SKM-1 treated with dmso at 0.1 percent for 144 hours (cell line): Measurements from ENCODE around the gene NEDD1.

Experiments
- DNase-seq: peaks from one replicate; lab custom pipeline; 2025; ENCODE audit not compliant: unreplicated experiment; lab: John Stamatoyannopoulos, UW

NEDD1 gene

GRCh38 chr12:96906849-96907670 lies at the start of gene NEDD1:
NEDD1 (plus strand) TSS chr12:96907257; CDS start chr12:96909760, 2,503 bp downstream.
- DNase-seq = peak; percentile 9

DNA sequence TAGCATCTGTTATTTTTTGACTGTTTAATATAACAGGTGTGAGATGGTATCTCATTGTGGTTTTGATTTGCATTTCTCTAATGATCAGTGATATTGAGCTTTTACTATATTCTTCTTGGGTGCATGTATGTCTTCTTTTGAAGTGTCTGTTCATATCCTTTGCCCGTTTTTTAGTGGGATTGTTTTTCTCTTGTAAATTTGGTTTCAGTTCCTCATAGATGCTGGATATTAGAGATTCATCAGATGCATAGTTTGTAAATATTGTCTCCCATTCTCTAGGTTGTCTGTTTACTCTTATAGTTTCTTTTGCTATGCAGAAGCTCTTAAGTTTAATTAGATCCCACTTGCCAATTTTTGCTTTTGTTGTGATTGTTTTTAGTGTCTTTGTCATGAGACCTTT lies 48.9 kb upstream of the NEDD1 start:
- no peak for DNase-seq

DNA sequence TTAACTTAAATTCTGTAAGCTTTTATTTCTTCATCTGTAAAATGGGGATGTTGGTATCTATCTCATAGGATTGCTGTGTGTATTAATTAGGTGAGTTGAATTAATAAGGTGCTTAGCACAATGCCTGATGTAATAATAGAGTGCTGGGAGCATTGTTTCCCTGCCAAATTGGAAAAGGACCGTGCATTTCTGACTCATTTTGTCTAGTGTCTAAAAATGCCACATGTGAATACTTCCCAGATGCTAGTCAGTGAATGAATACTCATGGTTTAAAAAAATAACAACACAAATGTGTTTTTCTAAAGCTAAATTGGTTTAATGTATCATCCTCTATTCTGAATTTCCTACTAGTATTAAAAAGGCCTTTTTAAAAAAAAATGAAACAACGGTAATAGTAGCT lies 45.4 kb upstream of the NEDD1 start:
- no peak for DNase-seq

DNA sequence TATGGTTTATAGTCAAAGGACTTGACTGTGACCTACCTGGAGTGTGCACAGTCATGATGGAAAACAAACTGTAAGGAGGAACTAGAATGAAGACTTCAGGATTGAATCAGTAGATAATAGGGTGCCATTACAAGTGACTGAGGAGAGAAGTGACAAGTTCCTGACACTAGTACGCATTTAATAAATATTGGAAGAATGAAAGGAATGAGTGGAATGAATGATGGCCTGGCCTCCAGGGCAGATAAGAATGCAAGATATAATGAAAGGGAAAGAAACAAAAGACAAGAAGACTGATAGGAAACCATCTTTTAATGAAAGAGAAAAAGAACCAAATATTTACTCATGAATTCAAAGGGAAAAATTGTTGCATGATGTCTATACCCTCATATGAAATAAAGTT lies 44.7 kb upstream of the NEDD1 start:
- DNase-seq = no peak

- no peak for DNase-seq
Observed at GRCh38 chr12:96864335-96864734, 42.7 kb upstream of the NEDD1 start.

GRCh38 chr12:96866801-96867590 lies 40.1 kb upstream of the NEDD1 start:
- DNase-seq = no peak

DNA sequence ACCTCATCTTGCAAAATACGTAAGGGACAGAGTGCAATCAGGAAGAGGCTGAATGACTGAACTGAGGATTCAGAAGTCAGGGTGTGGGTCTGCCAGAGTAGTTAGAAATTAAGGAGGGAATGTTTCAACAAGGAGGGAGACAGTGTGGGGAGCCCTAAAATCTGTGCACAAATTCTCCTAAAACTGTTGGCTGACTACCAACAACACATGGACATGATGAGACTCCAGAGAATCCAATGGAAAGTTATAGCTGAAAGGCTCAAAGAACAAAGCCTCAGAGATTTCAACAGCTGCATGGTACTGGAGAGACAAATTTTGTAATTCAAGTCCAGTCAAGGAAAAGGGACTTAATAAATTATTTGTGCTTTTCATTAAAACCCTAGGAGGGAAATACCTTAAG lies 36.1 kb upstream of the NEDD1 start:
- no peak for DNase-seq

DNA sequence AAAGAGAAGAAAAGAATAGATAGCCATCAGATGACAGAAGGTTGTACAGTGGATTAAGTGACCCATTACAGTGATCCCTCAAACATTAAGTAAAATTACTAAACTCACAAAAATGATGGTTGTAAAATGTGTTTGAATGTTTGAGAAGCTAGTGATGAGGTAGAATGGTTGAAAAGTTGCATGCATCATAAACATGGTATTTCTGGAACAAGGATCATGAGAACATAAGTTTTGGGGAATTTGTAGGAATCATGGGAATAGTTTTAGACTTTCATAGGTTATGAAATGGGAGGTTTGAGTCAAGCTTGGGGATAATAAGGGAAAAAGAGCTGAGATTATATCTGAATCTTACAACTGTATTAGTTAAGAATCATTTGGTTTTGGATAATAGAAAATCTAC lies 34.1 kb upstream of the NEDD1 start:
- no peak for DNase-seq

- no peak for DNase-seq
Observed at GRCh38 chr12:96874211-96874610, 32.8 kb upstream of the NEDD1 start.

DNA sequence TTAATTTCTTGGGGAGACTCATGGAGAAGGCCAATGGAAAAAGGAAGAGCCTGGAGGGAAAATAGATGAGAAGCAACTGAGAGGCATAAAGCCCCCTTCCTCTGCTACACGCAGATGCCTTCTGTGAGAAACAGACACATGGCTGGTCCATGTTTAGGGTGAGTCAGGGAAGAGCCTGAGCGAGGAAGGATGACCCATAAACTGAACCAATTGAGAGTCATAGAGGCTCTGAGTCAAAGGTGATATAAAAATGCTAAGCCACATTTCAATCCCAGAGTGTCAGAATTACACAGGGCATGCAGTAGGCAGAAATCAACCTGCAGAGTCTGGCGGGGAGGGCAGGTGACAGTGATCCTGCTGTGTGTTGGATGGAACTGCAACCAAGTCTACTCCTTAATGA lies 30.1 kb upstream of the NEDD1 start:
- DNase-seq = no peak

- no peak for DNase-seq
Observed at GRCh38 chr12:96878704-96879103, 28.4 kb upstream of the NEDD1 start.

DNA sequence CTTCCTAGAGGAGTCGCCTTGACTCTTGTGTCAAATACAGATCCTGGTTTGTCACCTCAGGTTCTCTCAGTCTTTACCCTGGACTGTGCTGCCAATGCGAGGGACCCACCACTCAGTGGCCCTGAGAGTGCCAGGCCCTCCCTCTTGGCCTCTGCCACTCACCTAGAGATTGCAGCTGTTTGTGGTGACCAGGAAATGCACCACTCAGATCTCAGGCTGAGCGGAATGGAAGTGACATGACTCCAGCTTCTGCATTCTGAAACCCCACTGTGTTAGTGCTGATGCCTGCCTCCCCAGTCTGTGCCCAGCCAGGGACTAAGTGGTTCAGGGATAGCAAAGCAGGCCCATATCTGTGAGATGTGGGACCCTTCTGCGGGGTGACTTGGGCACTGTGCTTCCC lies 27.8 kb upstream of the NEDD1 start:
- DNase-seq = no peak

DNA sequence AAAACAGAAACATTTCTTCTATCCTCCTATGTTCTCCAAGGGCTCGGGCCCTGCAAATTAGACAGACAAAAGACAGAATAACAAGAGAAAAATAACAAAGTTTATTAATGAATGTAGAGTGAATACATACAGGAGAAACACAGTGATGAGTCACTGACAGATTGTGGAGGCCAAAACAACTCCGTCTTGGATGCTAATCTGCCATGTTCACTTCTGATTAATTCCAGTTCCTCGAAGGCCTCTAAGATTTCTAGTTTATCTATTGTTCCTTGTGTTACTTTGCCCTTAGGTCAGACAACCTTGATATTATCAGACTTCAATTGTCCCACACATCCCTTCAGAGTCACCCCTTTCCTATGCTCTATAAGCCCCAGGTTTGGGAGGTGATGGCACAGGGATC lies 26.8 kb upstream of the NEDD1 start:
- no peak for DNase-seq

GRCh38 chr12:96881608-96882007 lies 25.4 kb upstream of the NEDD1 start:
- no peak for DNase-seq

DNA sequence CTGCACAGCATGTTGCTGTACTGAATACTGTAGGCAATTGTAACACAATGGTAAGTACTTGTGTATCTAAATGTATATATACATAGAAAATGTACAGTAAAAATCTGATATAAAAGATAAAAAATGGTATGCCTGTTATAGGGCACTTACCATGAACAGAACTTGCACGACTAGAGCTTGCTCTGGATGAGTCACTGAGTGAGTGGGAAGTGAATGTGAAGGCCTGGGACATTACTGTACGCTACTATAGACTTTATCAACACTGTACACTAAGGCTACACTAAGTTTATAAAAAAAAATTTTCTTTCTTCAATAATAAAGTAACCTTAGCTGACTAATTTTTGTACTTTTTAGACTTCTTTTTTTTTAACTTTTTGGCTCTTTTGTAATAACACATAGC lies 24.2 kb upstream of the NEDD1 start:
- no peak for DNase-seq

GRCh38 chr12:96883571-96883970 lies 23.5 kb upstream of the NEDD1 start:
- no peak for DNase-seq

DNA sequence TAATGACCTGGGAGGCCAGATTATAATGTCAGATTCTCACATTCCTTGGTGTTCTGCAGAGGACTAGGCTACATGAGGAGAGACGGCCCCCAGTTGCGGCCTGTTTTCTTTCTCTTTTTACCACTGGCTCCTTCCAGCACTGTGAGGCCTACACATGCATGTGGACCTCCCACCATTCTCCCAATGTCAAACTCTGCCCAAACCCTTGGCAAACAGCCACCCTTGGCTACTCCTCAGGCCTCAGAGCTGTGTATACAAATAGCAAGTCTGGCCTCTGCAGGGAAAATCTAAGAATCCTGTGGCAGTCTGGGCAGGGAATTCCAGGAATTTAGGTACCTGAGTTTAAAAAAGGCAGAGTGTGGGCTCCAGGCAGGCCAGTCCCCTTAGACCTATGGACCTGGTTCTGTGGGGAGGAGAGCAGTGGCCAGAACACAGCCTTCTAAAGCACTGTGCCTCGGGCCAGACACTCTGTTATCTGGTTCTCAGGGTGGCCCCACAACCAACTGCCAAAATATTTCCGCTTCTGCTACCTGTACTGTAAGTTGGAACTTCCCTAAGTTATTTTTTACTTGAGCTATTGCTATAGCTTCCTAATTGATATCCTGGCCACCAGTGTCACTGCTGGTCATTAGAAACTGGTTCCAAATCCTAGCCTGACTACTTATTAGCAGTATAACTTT lies 19.9 kb upstream of the NEDD1 start:
- no peak for DNase-seq

- DNase-seq = no peak
Observed at GRCh38 chr12:96889273-96889933, 17.7 kb upstream of the NEDD1 start.

DNA sequence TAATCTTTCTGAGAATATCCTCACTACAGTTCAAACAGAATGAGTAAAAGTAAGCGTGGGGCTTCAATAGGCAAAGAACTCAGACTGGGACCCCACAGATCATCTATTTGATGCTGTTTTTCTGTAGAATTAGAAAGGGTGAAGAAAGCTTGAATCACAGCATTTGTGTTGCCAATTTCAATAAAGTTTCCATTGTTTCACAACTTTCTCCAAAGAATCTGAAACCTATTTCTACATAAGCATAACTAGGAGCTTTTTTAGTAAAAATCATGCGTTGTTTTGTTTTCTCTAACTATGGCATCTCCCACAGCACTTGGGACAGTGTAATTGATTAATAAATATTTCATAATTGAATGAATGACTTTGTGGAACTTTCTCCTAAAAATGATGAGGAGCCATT lies 16.7 kb upstream of the NEDD1 start:
- no peak for DNase-seq

GRCh38 chr12:96892104-96892503 lies 15.0 kb upstream of the NEDD1 start:
- DNase-seq = no peak

DNA sequence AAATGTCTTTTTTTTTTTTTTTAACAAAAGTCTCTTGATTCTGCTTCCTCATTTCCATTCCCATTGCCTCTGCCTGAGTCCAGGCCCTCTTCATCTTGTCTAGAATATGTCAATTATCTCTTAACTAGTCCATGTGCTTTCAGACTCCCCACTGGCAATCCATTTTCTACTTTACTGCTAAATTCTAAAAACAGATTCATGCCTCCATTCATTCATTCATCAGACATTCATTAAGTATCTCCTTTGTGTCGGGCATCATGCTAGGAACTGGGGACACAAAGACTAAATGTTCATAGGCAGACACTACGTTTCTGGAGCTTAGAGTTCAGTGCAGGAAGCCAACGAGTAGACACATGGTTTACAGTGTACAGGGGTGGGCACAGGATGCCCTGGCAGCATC lies 9.6 kb upstream of the NEDD1 start:
- DNase-seq = no peak
